T-helper 2 cell treated with Interferon-gamma antibody and Interleukin-4, amounts not matched to agents 100 ng/mL and 5 ng/mL, for 36 hours (primary cell): ENCODE data around the gene MSH3. TPM values are rescaled to one million over a fixed set of nuclear protein-coding genes. Genes with fewer than 3 reads are reported as not detected.

Experiments used
- intact Hi-C: fragments of 100-400 bp; cut with micrococcal nuclease; formaldehyde crosslinking; loops from one replicate; pipeline ENCODE4 v1.15.1; 2023
- total RNA-seq: library from RNA; stranded (reverse); gene quantifications from 2 replicates; pipeline ENCODE4 v1.2.3, GENCODE V29; 2022

MSH3 gene
- total RNA-seq, 1 donor from 2014 or later: 20.8 TPM

- intact Hi-C loops: no loop called here
Observed at GRCh38 chr5:80747922-80748321, 93.5 kb downstream of the MSH3 start.

- intact Hi-C loops: loop anchor here (10.0 kb wide), 2 partner anchors 348 to 498 kb away; partner anchors contain the start of genes SERINC5 and ZFYVE16
Observed at GRCh38 chr5:80752427-80752826, 98.0 kb downstream of the MSH3 start.

GRCh38 chr5:80753712-80754111 lies 99.3 kb downstream of the MSH3 start:
- intact Hi-C loops: loop anchor here (10.0 kb wide), 2 partner anchors 349 to 499 kb away; partner anchors contain the start of genes SERINC5 and ZFYVE16

- intact Hi-C loops: loop anchor here (1.0 to 10.0 kb wide), 4 partner anchors 14 to 1143 kb away; partner anchors contain the start of genes SERINC5, TENT2 and ZFYVE16
Observed at GRCh38 chr5:80754900-80755299, 100.4 kb downstream of the MSH3 start.

- intact Hi-C loops: loop anchor here (1.0 to 10.0 kb wide), 5 partner anchors 14 to 1143 kb away; partner anchors contain the start of genes RASGRF2, SERINC5, TENT2 and ZFYVE16
Observed at GRCh38 chr5:80755626-80756025, 101.2 kb downstream of the MSH3 start.

- intact Hi-C loops: loop anchor here (2.0 to 10.0 kb wide), 4 partner anchors 205 to 1144 kb away; partner anchors contain the start of genes RASGRF2, SERINC5, TENT2 and ZFYVE16
Observed at GRCh38 chr5:80756292-80756691, 101.8 kb downstream of the MSH3 start.

GRCh38 chr5:80757290-80757689 lies 102.8 kb downstream of the MSH3 start:
- intact Hi-C loops: loop anchor here (2.0 to 10.0 kb wide), 4 partner anchors 204 to 1145 kb away; partner anchors contain the start of genes RASGRF2, SERINC5, TENT2 and ZFYVE16

GRCh38 chr5:80759866-80760577 lies 105.6 kb downstream of the MSH3 start:
- intact Hi-C loops: loop anchor here (2.0 to 10.0 kb wide), 4 partner anchors 247 to 1148 kb away; partner anchors contain the start of genes SERINC5, TENT2 and ZFYVE16

GRCh38 chr5:80760680-80761079 lies 106.2 kb downstream of the MSH3 start:
- intact Hi-C loops: loop anchor here (2.0 kb wide), 1 partner anchor 246 kb away; no protein-coding TSS in a partner anchor

- intact Hi-C loops: loop anchor here (2.0 kb wide), 1 partner anchor 246 kb away; no protein-coding TSS in a partner anchor
Observed at GRCh38 chr5:80761176-80761575, 106.7 kb downstream of the MSH3 start.

GRCh38 chr5:80761966-80762365 lies 107.5 kb downstream of the MSH3 start:
- intact Hi-C loops: loop anchor here (2.0 kb wide), 1 partner anchor 245 kb away; no protein-coding TSS in a partner anchor

- intact Hi-C loops: no loop called here
Observed at GRCh38 chr5:80762573-80762972, 108.1 kb downstream of the MSH3 start.

GRCh38 chr5:80763211-80763610 lies 108.8 kb downstream of the MSH3 start:
- intact Hi-C loops: no loop called here

GRCh38 chr5:80763873-80764647 lies 109.6 kb downstream of the MSH3 start:
- intact Hi-C loops: no loop called here

GRCh38 chr5:80764786-80765185 lies 110.3 kb downstream of the MSH3 start:
- intact Hi-C loops: no loop called here

- intact Hi-C loops: no loop called here
Observed at GRCh38 chr5:80777347-80778287, 123.2 kb downstream of the MSH3 start.

- intact Hi-C loops: no loop called here
Observed at GRCh38 chr5:80780024-80780423, 125.6 kb downstream of the MSH3 start.

GRCh38 chr5:80780761-80781285 lies 126.4 kb downstream of the MSH3 start:
- intact Hi-C loops: no loop called here

GRCh38 chr5:80781356-80781755 lies 126.9 kb downstream of the MSH3 start:
- intact Hi-C loops: no loop called here

- intact Hi-C loops: no loop called here
Observed at GRCh38 chr5:80782626-80783025, 128.2 kb downstream of the MSH3 start.
